HEK293 (cell line): ENCODE data around the gene CLVS2.

Source experiments
- CTCF ChIA-PET: fragments of 350-600 bp; formaldehyde crosslinking; extraction: SDS; loops from one replicate; lab custom pipeline; 2021; ENCODE audit warnings: antibody characterized with exemption; lab: Yijun Ruan, JAX
- POLR2A ChIA-PET: fragments of 300-600 bp; formaldehyde crosslinking; extraction: SDS; loops from one replicate; lab custom pipeline; 2020; ENCODE audit warnings: antibody characterized with exemption, inconsistent platforms; lab: Yijun Ruan, JAX
- H3K27ac ChIP-seq: fragments of 200-500 bp; sonication (Bioruptor generic); 2 replicates; pipeline ENCODE4 v1.5.1; 2014; ENCODE audit warnings: low read depth, low read length, control low read depth, inconsistent platforms; ENCODE audit errors: extremely low read depth
- H3K36me3 ChIP-seq, 2 experiments: fragments of 200-500 bp in 1 of 2; sonication (Bioruptor generic) in 1 of 2; 1 replicate in 1 of 2; 2 replicates in 1 of 2; pipeline ENCODE4 v1.5.1; 2014 to 2017; ENCODE audit warnings: inconsistent platforms in 2 of 2, low read length in 2 of 2; ENCODE audit not compliant: control insufficient read depth in 2 of 2, insufficient read depth in 1 of 2
- H3K4me1 ChIP-seq: fragments of 200-500 bp; sonication (Bioruptor generic); 2 replicates; pipeline ENCODE4 v1.5.1; 2014; ENCODE audit warnings: mild to moderate bottlenecking, low read length, inconsistent platforms; ENCODE audit not compliant: control insufficient read depth, insufficient read depth
- H3K4me3 ChIP-seq: 2 replicates; pipeline ENCODE4 v1.5.1; 2011; ENCODE audit warnings: low read depth, mild to moderate bottlenecking, control low read depth, low read length, moderate library complexity
- H3K9me3 ChIP-seq: fragments of 200-500 bp; sonication (Bioruptor generic); 2 replicates; pipeline ENCODE4 v1.5.1; 2014; ENCODE audit warnings: low read depth, low read length, inconsistent platforms; ENCODE audit not compliant: control insufficient read depth, insufficient read depth
- GLI4 ChIP-seq: fragments of 450-650 bp; formaldehyde crosslinking; IDR thresholded peaks from 2 replicates; pipeline ENCODE4 v1.5.1; 2016; ENCODE audit warnings: missing biosample characterization, missing genetic modification characterization
- HIC1 ChIP-seq: fragments of 450-650 bp; formaldehyde crosslinking; IDR thresholded peaks from 2 replicates; pipeline ENCODE4 v1.5.1; 2016; ENCODE audit warnings: missing biosample characterization, missing genetic modification characterization
- HOXC10 ChIP-seq: sonication (generic); formaldehyde crosslinking; IDR thresholded peaks from 2 replicates; pipeline ENCODE4 v1.8.1; 2023; ENCODE audit warnings: mild to moderate bottlenecking, missing genetic modification reagents
- OSR2 ChIP-seq: fragments of 450-650 bp; formaldehyde crosslinking; IDR thresholded peaks from 2 replicates; pipeline ENCODE4 v1.5.1; 2016; ENCODE audit warnings: missing biosample characterization, missing genetic modification characterization
- ZNF121 ChIP-seq: fragments of 450-650 bp; formaldehyde crosslinking; IDR thresholded peaks from 2 replicates; pipeline ENCODE4 v1.5.1; 2016; ENCODE audit warnings: missing biosample characterization, missing genetic modification characterization
- ZNF398 ChIP-seq: fragments of 450-650 bp; formaldehyde crosslinking; IDR thresholded peaks from 2 replicates; pipeline ENCODE4 v1.5.1; 2017; ENCODE audit warnings: missing biosample characterization, missing genetic modification characterization
- ZNF488 ChIP-seq: fragments of 450-650 bp; formaldehyde crosslinking; IDR thresholded peaks from 2 replicates; pipeline ENCODE4 v1.5.1; 2016; ENCODE audit warnings: missing biosample characterization, missing genetic modification characterization
- ZNF529 ChIP-seq: fragments of 450-650 bp; formaldehyde crosslinking; IDR thresholded peaks from 2 replicates; pipeline ENCODE4 v1.5.1; 2017; ENCODE audit warnings: missing genetic modification characterization, missing biosample characterization; ENCODE audit not compliant: insufficient replicate concordance
- ZNF596 ChIP-seq: fragments of 450-650 bp; IDR thresholded peaks from 2 replicates; pipeline ENCODE4 v1.5.0; 2018; ENCODE audit warnings: missing biosample characterization, mild to moderate bottlenecking, missing genetic modification characterization, moderate library complexity
- ZNF664 ChIP-seq: fragments of 450-650 bp; formaldehyde crosslinking; IDR thresholded peaks from 2 replicates; pipeline ENCODE4 v1.5.1; 2016; ENCODE audit warnings: missing biosample characterization, missing genetic modification characterization
- ZNF670 ChIP-seq: fragments of 450-650 bp; formaldehyde crosslinking; IDR thresholded peaks from 2 replicates; pipeline ENCODE4 v1.5.1; 2016; ENCODE audit warnings: missing biosample characterization, missing genetic modification characterization, low read depth

The CLVS2 gene

GRCh38 chr6:123118811-123119210 is 122.8 kb downstream of the CLVS2 start:
- Histone ChIP-seq H3K36me3 (no peaks in the 10 kb centered on the region), H3K4me3 (no peak overlapping the region), H3K9me3 (no peaks in the 10 kb centered on the region), H3K27ac (no peak overlapping the region), H3K4me1 (no peaks in the 10 kb centered on the region)
- ChIA-PET POLR2A (no interaction called here), CTCF (interaction anchor here (0.6 kb wide), 1 partner anchor 24 kb away, joined by 3 read pairs; no protein-coding TSS in a partner anchor)
- TF ChIP-seq GLI4 (tag by site-specific recombination) (no peak), HOXC10 (CRISPR knock-in tag) (no peak), OSR2 (tag by site-specific recombination) (no peak), HIC1 (no peak), ZNF398 (tag by site-specific recombination) (no peak), ZNF121 (tag by site-specific recombination) (no peak), ZNF488 (no peak), ZNF670 (tag by site-specific recombination) (no peak), ZNF664 (tag by site-specific recombination) (no peak), ZNF529 (tag by site-specific recombination) (no peak), ZNF596 (tag by site-specific recombination) (no peak)
